C4-2B (cell line): ENCODE measurements around the gene KCTD8.

Source experiments
- H3K27ac ChIP-seq: fragments of 450-650 bp; 2 replicates; pipeline ENCODE4 v1.5.1; 2017
- CTCF ChIP-seq: fragments of 450-650 bp; conservative IDR thresholded peaks from 2 replicates; pipeline ENCODE4 v1.5.1; 2017; ENCODE audit warnings: mild to moderate bottlenecking
- ZFX ChIP-seq: fragments of 450-650 bp; IDR thresholded peaks from 2 replicates; pipeline ENCODE4 v1.6.1; 2017

The KCTD8 gene

GRCh38 chr4:44326741-44327140 lies 121.9 kb downstream of the KCTD8 start:
- TF ChIP-seq ZFX = no peak
- TF ChIP-seq CTCF = no peak
- H3K27ac ChIP-seq = no peak overlapping the region

DNA sequence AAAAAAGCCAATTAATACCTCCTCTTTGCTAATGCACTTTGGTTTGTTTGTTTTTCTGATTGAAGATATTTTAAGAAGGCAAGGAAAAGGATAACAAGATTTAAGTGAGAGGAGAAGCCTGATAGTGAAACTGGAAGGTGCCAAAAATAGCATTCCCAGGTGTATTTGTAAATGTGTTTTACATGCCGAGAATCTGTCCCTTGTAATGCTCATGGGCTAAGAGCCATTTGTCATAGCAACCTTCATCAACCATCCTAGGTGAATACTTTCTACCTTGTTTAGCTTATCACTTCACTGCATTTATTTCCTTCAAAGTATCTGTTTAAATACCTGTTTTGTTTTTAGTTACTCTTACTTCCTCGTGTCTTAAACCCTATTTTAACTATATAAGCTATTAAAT lies 127.8 kb downstream of the KCTD8 start:
- TF ChIP-seq CTCF = no peak
- no peak for TF ChIP-seq ZFX

DNA sequence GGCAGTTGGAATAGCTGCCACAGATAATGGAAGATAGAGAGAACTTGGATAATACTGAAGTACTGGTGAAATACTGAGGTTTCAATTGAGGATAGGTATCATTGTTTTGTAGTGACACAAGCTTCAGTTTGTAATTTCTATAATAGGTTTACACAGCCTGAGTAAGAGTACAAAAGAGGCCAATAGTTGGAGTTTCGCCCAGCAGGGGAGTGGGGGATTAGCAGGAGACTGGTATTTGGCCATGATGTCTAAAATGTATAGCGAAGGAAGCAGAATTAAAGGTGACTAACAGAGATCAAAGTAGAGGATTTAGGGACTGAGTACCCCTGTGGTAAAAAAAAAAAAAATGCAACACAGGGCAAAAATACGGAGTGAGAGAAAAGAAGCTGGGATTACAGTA lies 129.5 kb downstream of the KCTD8 start:
- no peak overlapping the region for H3K27ac ChIP-seq
- no peak for TF ChIP-seq ZFX
- TF ChIP-seq CTCF = no peak

More for the DNA sequence above, 127.8 kb downstream of the KCTD8 start:
- H3K27ac ChIP-seq = no peak overlapping the region

- no peak overlapping the region for H3K27ac ChIP-seq
- TF ChIP-seq CTCF (no peak), ZFX (no peak)
Measured at GRCh38 chr4:44313702-44314101, 134.9 kb downstream of the KCTD8 start.

DNA sequence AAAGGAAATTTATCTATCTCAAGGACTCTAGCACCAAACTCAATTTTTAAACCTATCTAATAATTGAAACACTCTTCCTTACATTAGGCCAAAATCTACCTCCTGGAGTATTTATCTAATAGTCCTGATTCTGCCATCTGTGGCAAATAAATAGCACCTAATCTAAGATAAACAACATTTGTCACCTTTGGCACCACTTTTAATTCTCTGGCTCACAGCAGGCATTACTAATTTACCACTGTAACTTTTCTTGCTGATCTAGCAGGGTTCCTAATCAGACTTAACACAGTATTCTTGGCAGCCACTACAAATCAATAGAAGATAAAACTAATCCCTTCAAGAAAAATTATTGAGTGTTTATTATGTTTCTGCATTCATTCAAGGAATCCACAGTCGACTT lies 161.1 kb downstream of the KCTD8 start:
- no peak overlapping the region for H3K27ac ChIP-seq
- TF ChIP-seq CTCF (no peak), ZFX (no peak)

- H3K27ac ChIP-seq = no peak overlapping the region
- TF ChIP-seq ZFX (no peak), CTCF (no peak)
Measured at GRCh38 chr4:44279469-44279868, 169.1 kb downstream of the KCTD8 start.

- TF ChIP-seq CTCF = no peak
- TF ChIP-seq ZFX = no peak
- H3K27ac ChIP-seq = no peak overlapping the region
Measured at GRCh38 chr4:44279066-44279465, 169.5 kb downstream of the KCTD8 start.
